Naive B cell (primary cell): ENCODE measurements around the gene MSH3. TPM values are rescaled to one million over a fixed set of nuclear protein-coding genes. Genes with fewer than 3 reads are reported as not detected.
"Not testable (repeated sequence)": the region's sequence is repeated elsewhere in the genome, so short reads cannot be mapped to it uniquely, and the experiment has no call there.

Experiments
- ATAC-seq, 2 donors: fragments of 150-1000 bp; cut with Tn5 transposase; 2 replicates each; pipeline ENCODE4 v1.10.0; 2021; ENCODE audit warnings: low read depth in 2 of 2, mild to moderate bottlenecking in 2 of 2, moderate library complexity in 2 of 2
- DNase-seq: peaks from one replicate; pipeline ENCODE4 v3.0.0; 2022
- H3K27ac Mint-ChIP-seq, 6 donors: one replicate each; pipeline ENCODE4 v1.8.0; 2020 to 2022; ENCODE audit warnings: mild to moderate bottlenecking in 6 of 6, mixed read lengths in 6 of 6, moderate library complexity in 5 of 6, inconsistent platforms in 2 of 6
- H3K27me3 Mint-ChIP-seq, 3 donors: one replicate each; pipeline ENCODE4 v1.8.0; 2021 to 2022; ENCODE audit warnings: mixed read lengths in 3 of 3, mild to moderate bottlenecking in 1 of 3
- H3K36me3 Mint-ChIP-seq, 2 donors: one replicate each; pipeline ENCODE4 v1.8.0; 2020 to 2022; ENCODE audit warnings: mixed read lengths in 2 of 2, inconsistent platforms in 1 of 2, mild to moderate bottlenecking in 1 of 2
- H3K4me1 Mint-ChIP-seq, 3 donors: one replicate each; pipeline ENCODE4 v1.8.0; 2020 to 2022; ENCODE audit warnings: mixed read lengths in 3 of 3, inconsistent platforms in 1 of 3, mild to moderate bottlenecking in 1 of 3, moderate library complexity in 1 of 3
- H3K4me3 Mint-ChIP-seq, 8 donors: one replicate each; pipeline ENCODE4 v1.8.0; 2020 to 2022; ENCODE audit warnings: mild to moderate bottlenecking in 8 of 8, mixed read lengths in 8 of 8, moderate library complexity in 8 of 8, inconsistent platforms in 2 of 8
- H3K9me3 Mint-ChIP-seq, 7 donors: one replicate each; pipeline ENCODE4 v1.8.0; 2020 to 2022; ENCODE audit warnings: mixed read lengths in 7 of 7, mild to moderate bottlenecking in 5 of 7, inconsistent platforms in 2 of 7, moderate library complexity in 1 of 7
- polyA plus RNA-seq, 6 donors: library from polyadenylated mRNA; unstranded; fragments of 300-500 nt; fragmentation: Illumina TruSeq; gene quantifications; one replicate each; pipeline ENCODE4 v1.2.3, GENCODE V29; 2021; ENCODE audit warnings: low read depth in 6 of 6

Gene MSH3
- polyA plus RNA-seq, 6 donors from 2014 or later, result 12.4 to 14.8 (median 12.9) TPM

DNA sequence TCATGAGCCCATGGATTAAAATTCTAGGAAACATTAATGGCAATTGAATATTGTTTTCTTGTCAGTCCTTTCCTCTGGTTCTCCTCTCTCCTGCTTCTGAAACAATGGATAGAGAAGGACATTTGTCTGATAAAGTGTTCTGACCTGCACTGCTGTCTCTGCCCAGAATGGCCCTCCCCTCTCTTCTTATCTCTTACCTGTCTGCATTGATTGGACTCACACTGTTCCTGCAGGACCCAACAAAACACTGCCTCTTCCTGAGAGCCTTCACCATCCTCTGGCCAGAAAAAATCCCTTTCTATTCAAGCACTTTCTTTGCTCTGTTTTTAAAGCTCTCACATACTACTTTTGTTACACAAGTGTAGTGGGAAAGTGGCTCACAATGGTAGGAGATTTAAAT is 144.2 kb downstream of the MSH3 start:
- H3K36me3 Mint-ChIP-seq, result peaks cover 23 to 46% of the 10 kb centered on the region in 2 donors
- peaks cover 0 to 4% (median 3%) of the 10 kb centered on the region in 7 donors for H3K9me3 Mint-ChIP-seq
- no peak for ATAC-seq
- H3K4me1 Mint-ChIP-seq, result no peaks in the 10 kb centered on the region
- no peak overlapping the region for H3K4me3 Mint-ChIP-seq
- no peak overlapping the region for H3K27ac Mint-ChIP-seq
- H3K27me3 Mint-ChIP-seq, result no peaks in the 10 kb centered on the region
- DNase-seq, result no peak

DNA sequence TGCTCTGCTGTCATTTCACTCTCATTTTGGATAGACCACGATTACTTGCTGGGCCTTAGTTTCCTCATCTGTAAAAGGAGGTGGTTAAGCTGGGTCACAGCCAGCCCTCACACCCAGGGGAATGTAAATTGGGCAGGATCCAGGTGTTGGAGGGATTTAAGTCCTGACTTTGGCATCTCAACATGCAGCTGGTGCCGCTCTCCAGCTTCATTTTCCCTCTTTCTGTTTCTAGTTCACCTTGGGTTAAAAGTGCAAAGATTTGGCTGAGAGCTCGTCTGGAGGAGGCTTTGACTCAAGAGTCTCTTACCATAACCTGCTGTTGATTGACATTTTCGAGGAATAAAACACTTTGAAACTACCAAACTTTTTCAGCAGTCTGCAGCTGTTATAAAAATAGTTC is 144.6 kb downstream of the MSH3 start:
- Mint-ChIP-seq H3K36me3 (peaks cover 26 to 50% of the 10 kb centered on the region in 2 donors), H3K4me3 (no peak overlapping the region), H3K27ac (no peak overlapping the region)

GRCh38 chr5:80799573-80799972 is 145.1 kb downstream of the MSH3 start:
- no peak for ATAC-seq
- no peak for DNase-seq
- Mint-ChIP-seq H3K4me1 (no peaks in the 10 kb centered on the region), H3K36me3 (peaks cover 31 to 54% of the 10 kb centered on the region in 2 donors), H3K4me3 (no peak overlapping the region), H3K27me3 (no peaks in the 10 kb centered on the region), H3K27ac (no peak overlapping the region), H3K9me3 (peaks cover 0 to 7% (median 3%) of the 10 kb centered on the region in 7 donors)

More for the DNA sequence above, 144.6 kb downstream of the MSH3 start:
- H3K27me3 Mint-ChIP-seq, result no peaks in the 10 kb centered on the region
- no peak for DNase-seq
- no peak for ATAC-seq
- H3K9me3 Mint-ChIP-seq, result peaks cover 0 to 7% (median 3%) of the 10 kb centered on the region in 7 donors
- H3K4me1 Mint-ChIP-seq, result no peaks in the 10 kb centered on the region

DNA sequence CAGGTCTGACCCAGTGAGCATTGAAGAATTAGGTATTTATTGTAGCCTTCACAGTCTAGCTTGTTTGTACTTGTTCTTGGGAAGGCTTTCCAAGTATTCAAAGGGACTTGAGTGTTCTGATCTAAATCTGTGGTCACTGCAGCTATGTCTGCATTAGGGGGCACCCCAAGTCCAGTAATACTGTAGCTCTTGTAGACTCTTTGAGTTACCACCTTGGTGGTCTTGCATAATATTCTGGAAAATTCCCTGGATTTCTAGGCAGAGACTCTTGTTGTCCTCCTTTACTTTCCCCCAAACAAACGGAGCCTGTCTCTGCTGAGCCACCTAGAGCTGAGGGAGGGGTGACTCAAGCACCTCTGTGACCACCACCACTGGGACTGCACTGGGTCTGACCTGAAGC is 149.9 kb downstream of the MSH3 start:
- H3K9me3 Mint-ChIP-seq, result peaks cover 0 to 7% (median 3%) of the 10 kb centered on the region in 7 donors
- H3K4me1 Mint-ChIP-seq, result peaks cover 0 to under 1% (median 0%) of the 10 kb centered on the region in 3 donors
- no peaks in the 10 kb centered on the region for H3K27me3 Mint-ChIP-seq
- no peak for DNase-seq
- no peak overlapping the region for H3K27ac Mint-ChIP-seq
- H3K36me3 Mint-ChIP-seq, result peaks cover 38 to 47% of the 10 kb centered on the region in 2 donors
- no peak overlapping the region for H3K4me3 Mint-ChIP-seq
- ATAC-seq, result no peak

DNA sequence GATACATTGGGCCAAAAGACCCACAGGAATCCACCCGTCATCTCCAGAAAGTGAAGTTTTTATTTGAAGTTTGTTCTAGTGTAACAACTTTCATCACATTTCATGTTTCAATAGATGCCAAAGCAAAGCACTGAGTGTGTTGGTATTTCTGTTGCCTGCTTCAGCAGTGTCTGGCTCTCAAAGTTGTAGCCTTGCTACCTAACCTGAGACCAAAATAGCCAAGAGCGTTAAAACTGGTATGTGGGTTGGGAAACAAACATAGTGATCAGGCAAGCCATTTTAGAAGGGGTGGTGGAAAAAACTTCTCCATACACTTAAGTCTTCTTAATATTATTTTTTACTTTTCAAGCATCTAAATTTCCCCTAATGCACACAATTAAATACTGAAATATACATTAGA is 150.6 kb downstream of the MSH3 start:
- Mint-ChIP-seq H3K4me3 (no peak overlapping the region), H3K9me3 (peaks cover 0 to 7% (median 3%) of the 10 kb centered on the region in 7 donors), H3K27me3 (no peaks in the 10 kb centered on the region), H3K4me1 (peaks cover 0 to 5% (median 0%) of the 10 kb centered on the region in 3 donors), H3K36me3 (peaks cover 38 to 47% of the 10 kb centered on the region in 2 donors), H3K27ac (no peak overlapping the region)
- ATAC-seq (no peak), DNase-seq (no peak)

- DNase-seq (no peak), ATAC-seq (no peak)
- Mint-ChIP-seq H3K27me3 (no peaks in the 10 kb centered on the region), H3K9me3 (peaks cover 0 to 7% (median 2%) of the 10 kb centered on the region in 7 donors), H3K36me3 (peaks cover 22 to 44% of the 10 kb centered on the region in 2 donors), H3K4me3 (no peak overlapping the region), H3K27ac (peak overlapping the region in 1 of 6 donors; percentile 61), H3K4me1 (peaks cover 0 to 5% (median 0%) of the 10 kb centered on the region in 3 donors)
These were observed 152.5 kb downstream of the MSH3 start for GRCh38 chr5:80806929-80807328.

GRCh38 chr5:80809451-80809850 is 155.0 kb downstream of the MSH3 start:
- no peak overlapping the region for H3K4me3 Mint-ChIP-seq

GRCh38 chr5:80810425-80810824 is 156.0 kb downstream of the MSH3 start:
- Mint-ChIP-seq H3K36me3 (peaks cover 0 to 38% of the 10 kb centered on the region in 2 donors), H3K9me3 (no peaks in the 10 kb centered on the region), H3K27ac (no peak overlapping the region), H3K4me3 (no peak overlapping the region), H3K27me3 (no peaks in the 10 kb centered on the region), H3K4me1 (peaks cover 0 to 5% (median 0%) of the 10 kb centered on the region in 3 donors)
- ATAC-seq (no peak), DNase-seq (no peak)

More at GRCh38 chr5:80809451-80809850, 155.0 kb downstream of the MSH3 start:
- Mint-ChIP-seq H3K27me3 (no peaks in the 10 kb centered on the region), H3K9me3 (no peaks in the 10 kb centered on the region), H3K4me1 (peaks cover 0 to 5% (median 0%) of the 10 kb centered on the region in 3 donors), H3K27ac (peak overlapping the region in 2 of 6 donors; percentile 25 to 70), H3K36me3 (peaks cover 0 to 29% of the 10 kb centered on the region in 2 donors)
- DNase-seq (no peak), ATAC-seq (no peak)

- DNase-seq, result no peak
- no peaks in the 10 kb centered on the region for H3K27me3 Mint-ChIP-seq
- no peak overlapping the region for H3K27ac Mint-ChIP-seq
- no peak overlapping the region for H3K4me3 Mint-ChIP-seq
- H3K9me3 Mint-ChIP-seq, result peaks cover 0 to 16% (median 4%) of the 10 kb centered on the region in 7 donors
- peaks cover 16 to 51% of the 10 kb centered on the region in 2 donors for H3K36me3 Mint-ChIP-seq
- H3K4me1 Mint-ChIP-seq, result no peaks in the 10 kb centered on the region
- ATAC-seq, result no peak
These were observed 162.1 kb downstream of the MSH3 start for GRCh38 chr5:80816590-80816989.

DNA sequence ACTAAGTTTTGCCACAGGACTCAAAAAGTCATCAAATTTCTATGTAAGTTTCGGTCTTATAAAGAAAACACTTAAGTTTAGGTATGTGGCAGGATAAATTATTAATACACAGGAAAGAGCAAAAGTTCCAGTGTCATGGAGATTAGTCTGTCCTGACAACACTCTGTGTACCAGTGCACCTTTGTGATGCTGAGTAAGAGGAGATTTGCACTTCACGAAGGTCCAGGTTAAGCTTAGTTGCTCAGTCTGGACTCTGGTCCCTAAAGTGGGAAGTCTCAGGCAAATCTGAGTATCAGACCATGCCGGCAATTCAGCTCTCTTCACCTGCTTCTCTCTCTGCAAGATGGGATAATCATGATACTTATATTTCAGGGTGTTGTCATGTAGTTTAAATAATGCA is 166.2 kb downstream of the MSH3 start:
- peaks cover 33 to 59% of the 10 kb centered on the region in 2 donors for H3K36me3 Mint-ChIP-seq

DNA sequence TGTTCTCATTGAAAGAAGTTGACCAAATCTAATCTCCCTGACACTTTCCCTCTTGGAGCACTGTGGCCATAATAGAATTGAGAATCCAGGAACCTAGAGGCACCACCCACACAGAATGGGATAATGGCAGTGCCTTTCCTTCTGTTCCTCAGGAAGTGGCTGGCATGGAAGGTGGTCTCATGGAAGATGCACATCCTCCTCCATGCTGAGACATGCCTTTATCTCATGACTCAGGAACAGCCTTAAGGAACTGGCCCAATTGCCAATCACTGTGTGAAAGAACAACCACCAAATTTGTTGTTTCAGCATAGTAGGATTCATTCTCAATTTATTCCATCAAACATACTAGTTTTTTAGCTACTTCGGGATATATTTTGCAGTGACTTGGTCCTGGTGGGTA is 168.2 kb downstream of the MSH3 start:
- Mint-ChIP-seq H3K4me3 (no peak overlapping the region), H3K27ac (no peak overlapping the region), H3K36me3 (peaks cover 25 to 48% of the 10 kb centered on the region in 2 donors), H3K4me1 (no peaks in the 10 kb centered on the region), H3K27me3 (no peaks in the 10 kb centered on the region), H3K9me3 (peaks cover 0 to 23% (median 11%) of the 10 kb centered on the region in 7 donors)
- DNase-seq, result no peak
- no peak for ATAC-seq

More for the DNA sequence above, 166.2 kb downstream of the MSH3 start:
- DNase-seq (no peak), ATAC-seq (no peak)
- no peaks in the 10 kb centered on the region for H3K4me1 Mint-ChIP-seq
- no peaks in the 10 kb centered on the region for H3K27me3 Mint-ChIP-seq
- H3K27ac Mint-ChIP-seq, result no peak overlapping the region
- H3K4me3 Mint-ChIP-seq, result no peak overlapping the region
- peaks cover 4 to 29% (median 18%) of the 10 kb centered on the region in 7 donors for H3K9me3 Mint-ChIP-seq

DNA sequence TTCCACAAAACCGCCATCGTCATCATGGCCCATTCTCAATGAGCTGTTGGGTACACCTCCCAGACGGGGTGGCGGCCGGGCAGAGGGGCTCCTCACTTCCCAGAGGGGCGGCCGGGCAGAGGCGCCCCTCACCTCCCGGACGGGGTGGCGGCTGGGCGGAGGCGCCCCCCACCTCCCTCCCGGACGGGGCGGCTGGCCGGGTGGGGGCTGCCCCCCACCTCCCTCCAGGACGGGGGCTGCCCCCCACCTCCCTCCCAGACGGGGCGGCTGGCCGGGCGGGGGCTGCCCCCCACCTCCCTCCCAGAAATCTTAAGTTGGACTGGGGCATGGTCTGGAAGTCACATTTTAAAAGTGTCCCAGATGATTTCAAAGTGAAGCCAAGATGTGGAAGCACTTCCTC is 169.7 kb downstream of the MSH3 start:
- DNase-seq, ATAC-seq, H3K4me3 Mint-ChIP-seq, H3K27ac Mint-ChIP-seq, H3K4me1 Mint-ChIP-seq, H3K27me3 Mint-ChIP-seq: not testable (repeated sequence)
- H3K36me3 Mint-ChIP-seq, result peaks cover 39 to 53% of the 10 kb centered on the region in 2 donors
- H3K9me3 Mint-ChIP-seq, result peaks cover 4 to 27% (median 22%) of the 10 kb centered on the region in 7 donors

- no peak for ATAC-seq
- Mint-ChIP-seq H3K36me3 (peaks cover 42 to 54% of the 10 kb centered on the region in 2 donors), H3K9me3 (peaks cover 4 to 36% (median 27%) of the 10 kb centered on the region in 7 donors), H3K27ac (no peak overlapping the region), H3K27me3 (no peaks in the 10 kb centered on the region), H3K4me1 (no peaks in the 10 kb centered on the region), H3K4me3 (no peak overlapping the region)
- DNase-seq, result no peak
These were observed 171.5 kb downstream of the MSH3 start for GRCh38 chr5:80825786-80826460.

- no peak overlapping the region for H3K27ac Mint-ChIP-seq
- DNase-seq (no peak), ATAC-seq (no peak)
- no peaks in the 10 kb centered on the region for H3K4me1 Mint-ChIP-seq
- H3K27me3 Mint-ChIP-seq, result no peaks in the 10 kb centered on the region
- H3K4me3 Mint-ChIP-seq, result no peak overlapping the region
- H3K36me3 Mint-ChIP-seq, result peaks cover 0 to 8% of the 10 kb centered on the region in 2 donors
- peaks cover 0 to 6% (median 0%) of the 10 kb centered on the region in 7 donors for H3K9me3 Mint-ChIP-seq
These were observed 180.3 kb downstream of the MSH3 start for GRCh38 chr5:80834710-80835109.
